Tongue (tissue), 2 donors: ENCODE data around the gene OGDH. TPM values are rescaled to one million over a fixed set of nuclear protein-coding genes. Genes with fewer than 3 reads are reported as not detected.
A peak's percentile ranks its signal among the peaks of the same experiment; 100 is the strongest.

Experiments used
- DNase-seq: peaks from one replicate; pipeline ENCODE4 v3.0.0-alpha.2; 2015
- total RNA-seq: library from RNA; depleted of rRNA; stranded (reverse); fragments of >200 nt; gene quantifications from one replicate; pipeline ENCODE4 v1.2.3, GENCODE V29; 2014

The OGDH gene
- total RNA-seq, 1 donor from 2014 or later, result 198 TPM

- no peak for DNase-seq
Measured at GRCh38 chr7:44637788-44638594, 31.6 kb downstream of the OGDH start.

- DNase-seq, result peak; percentile 42
Measured at GRCh38 chr7:44638611-44639557, 32.5 kb downstream of the OGDH start.

- DNase-seq, result peak; percentile 81
Measured at GRCh38 chr7:44639671-44640321, 33.4 kb downstream of the OGDH start.

DNA sequence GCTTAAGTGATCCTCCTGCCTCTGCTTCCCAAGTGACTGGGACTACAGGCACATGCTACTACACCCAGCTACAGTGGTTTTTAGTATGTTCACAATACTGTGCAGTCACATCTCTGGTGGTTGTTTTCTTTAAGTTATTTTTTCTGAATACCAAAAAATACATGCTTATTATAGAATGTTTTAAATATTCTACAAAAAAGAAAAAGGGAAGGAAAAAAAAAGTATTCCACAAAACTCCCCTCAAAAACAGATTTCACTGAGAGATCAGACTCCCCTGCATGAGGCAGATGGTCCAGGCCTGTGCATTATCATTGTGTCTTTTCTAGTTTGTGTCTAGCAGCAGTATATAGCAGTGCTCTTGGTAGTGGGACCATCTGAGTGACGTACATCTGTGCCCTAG is 36.8 kb downstream of the OGDH start:
- no peak for DNase-seq

DNA sequence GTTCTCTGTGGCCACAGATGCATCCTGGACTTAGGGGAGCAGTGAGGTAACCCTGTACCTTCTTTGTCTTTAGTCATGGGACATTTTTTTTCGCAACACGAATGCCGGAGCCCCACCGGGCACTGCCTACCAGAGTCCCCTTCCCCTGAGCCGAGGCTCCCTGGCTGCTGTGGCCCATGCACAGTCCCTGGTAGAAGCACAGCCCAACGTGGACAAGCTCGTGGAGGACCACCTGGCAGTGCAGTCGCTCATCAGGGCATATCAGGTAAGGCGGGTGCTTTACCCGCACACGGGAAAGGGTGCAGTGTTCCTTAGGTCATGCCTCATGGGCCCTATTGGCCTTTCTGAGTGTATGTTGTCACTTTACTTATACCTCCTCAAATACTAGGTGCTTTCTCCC is 38.8 kb downstream of the OGDH start:
- DNase-seq, result no peak

DNA sequence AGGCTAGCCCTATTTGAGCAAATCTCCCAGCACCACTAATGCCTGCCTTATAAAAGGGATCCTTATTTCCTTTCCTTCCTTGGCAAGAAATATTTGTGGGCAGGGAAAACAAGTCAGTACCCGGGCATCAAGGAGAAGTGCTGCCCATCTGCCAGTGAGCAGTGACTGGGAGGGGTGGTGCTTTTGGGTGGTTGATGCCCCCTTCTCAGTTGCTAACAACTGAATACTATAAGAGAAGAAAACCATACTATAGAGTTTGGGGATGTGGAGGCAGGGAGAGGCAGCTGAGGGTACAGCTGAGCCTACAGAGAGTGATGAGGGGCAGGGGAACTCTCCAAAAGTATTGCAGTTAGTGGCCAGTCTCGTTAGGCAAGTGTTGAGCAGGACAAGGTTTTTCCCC is 39.3 kb downstream of the OGDH start:
- DNase-seq, result no peak

- no peak for DNase-seq
Measured at GRCh38 chr7:44646176-44646920, 39.9 kb downstream of the OGDH start.

GRCh38 chr7:44646921-44647636 is 40.7 kb downstream of the OGDH start:
- DNase-seq, result no peak

GRCh38 chr7:44647981-44648714 is 41.7 kb downstream of the OGDH start:
- no peak for DNase-seq

DNA sequence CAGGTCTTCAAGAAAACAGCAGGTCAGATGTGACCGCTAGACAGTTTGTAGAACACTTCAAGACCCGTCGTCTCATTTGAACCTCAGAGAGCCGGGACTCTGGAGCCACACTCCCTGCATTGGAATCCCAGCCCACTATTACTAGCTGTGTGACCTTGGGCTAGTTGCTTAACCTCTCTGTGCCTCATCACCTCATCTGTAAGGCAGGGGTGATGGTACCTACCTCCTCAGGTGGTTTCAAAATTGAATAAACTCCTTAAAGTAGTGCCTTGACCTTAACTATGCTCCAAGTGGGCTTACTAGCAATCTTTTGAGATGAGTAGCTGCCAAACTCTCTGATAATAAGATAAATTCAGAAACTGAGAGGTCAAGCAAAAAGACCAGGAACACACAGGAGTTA is 43.8 kb downstream of the OGDH start:
- DNase-seq, result no peak

GRCh38 chr7:44650772-44651171 is 44.3 kb downstream of the OGDH start:
- no peak for DNase-seq

DNA sequence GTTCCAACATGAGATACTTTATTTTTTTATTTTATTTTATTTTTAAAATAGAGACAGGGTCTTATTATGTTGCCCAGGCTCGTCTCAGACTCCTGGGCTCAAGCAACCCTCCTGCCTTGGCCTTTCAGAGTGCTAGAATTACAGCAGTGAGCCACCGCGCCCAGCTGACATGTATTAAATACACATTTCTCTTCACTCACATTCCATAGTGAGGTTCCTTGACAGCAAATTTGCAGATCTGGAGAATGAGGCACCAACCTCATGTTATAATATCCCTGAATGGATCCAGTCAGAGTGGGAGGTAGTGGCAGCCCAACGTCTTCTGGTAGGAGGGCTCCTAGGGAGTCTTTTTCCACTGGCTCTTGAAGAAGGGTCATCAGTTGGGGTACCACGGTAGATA is 46.1 kb downstream of the OGDH start:
- DNase-seq, result no peak

- DNase-seq, result no peak
Measured at GRCh38 chr7:44654255-44654796, 47.9 kb downstream of the OGDH start.

DNA sequence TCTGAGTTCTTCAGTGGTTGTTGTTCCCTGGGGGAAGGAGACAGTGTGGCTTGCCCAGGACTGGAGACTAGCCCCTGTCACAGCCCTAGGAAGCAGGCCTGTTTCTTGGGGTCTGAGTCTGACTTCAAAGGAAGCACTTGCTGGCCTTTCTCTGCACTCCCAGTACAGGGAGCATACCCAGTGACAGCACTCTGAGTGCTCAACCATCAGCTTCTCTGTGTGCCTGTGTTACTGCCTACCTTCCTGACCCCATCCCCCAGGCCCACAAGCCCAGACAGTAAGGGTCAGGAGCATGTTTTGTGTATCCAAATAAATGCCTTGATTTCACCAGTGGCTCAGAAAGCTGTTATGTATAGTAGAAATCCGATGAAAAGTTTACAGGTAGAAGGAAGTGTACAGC is 48.9 kb downstream of the OGDH start:
- DNase-seq, result no peak

GRCh38 chr7:44658979-44659378 is 52.6 kb downstream of the OGDH start:
- DNase-seq, result no peak

DNA sequence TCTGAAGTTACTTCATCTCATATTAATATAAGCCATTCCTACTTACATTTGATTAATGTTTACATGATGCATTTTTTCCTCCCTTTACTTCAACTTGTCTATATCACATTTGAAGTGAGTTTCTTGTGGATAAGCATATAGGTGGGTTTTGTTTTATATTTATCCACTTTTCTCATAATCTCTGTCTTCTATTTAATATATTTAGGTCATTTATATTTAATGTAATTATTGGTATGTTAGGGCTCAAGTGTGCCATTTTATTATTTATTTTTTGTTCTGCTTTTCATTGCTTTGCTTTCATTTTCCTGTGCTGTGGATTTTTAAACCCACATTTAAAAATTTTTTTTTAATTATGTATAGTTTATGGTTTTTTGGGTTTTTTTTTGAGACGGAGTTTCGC is 54.8 kb downstream of the OGDH start:
- DNase-seq, result no peak

DNA sequence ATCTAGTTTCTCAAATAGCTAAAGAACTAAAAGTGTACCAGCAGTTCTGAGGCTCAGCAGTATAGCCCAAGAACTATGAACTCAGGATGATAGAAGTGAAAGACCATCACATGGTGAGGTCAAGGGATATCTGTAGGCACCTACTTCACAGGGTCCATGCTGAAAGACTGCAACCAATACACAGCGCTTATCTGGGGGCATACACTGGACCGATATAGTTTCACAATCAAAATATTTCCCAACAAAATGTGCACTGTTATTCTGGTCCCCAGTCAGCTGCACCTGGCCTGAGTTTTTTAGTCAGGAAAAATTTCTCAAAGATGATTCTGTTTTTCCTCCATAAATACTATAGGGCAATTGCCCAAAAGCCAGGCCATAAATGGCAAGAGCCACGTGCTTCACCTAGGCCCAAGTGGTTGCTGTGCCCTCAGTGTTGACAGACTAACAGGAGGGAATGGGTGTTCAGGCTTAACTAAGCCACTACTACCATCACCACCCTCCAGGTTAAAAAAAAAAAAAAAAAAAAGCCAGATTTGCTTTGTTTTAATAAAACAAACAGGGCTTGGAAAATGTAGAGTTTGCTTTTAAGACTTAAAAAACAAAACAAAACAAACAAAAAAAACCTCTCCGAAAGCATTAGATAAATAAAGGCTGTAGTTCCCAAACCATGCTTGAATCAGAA is 58.5 kb downstream of the OGDH start:
- DNase-seq, result no peak

- peak; percentile 21 for DNase-seq
Measured at GRCh38 chr7:44665531-44666213, 59.2 kb downstream of the OGDH start.

- DNase-seq, result no peak
Measured at GRCh38 chr7:44666566-44666965, 60.1 kb downstream of the OGDH start.
